Cardiac muscle cell (in vitro differentiated cells and primary cell): ENCODE results near the gene CHRND. TPM values are rescaled to one million over a fixed set of nuclear protein-coding genes. Genes with fewer than 3 reads are reported as not detected.

ENCODE experiments used
- DNase-seq, 2 donors: peaks; one replicate each; pipeline versions ENCODE4 v3.0.0 to v3.0.0-alpha.2; 2010 to 2017; ENCODE audit warnings: low read depth in 1 of 2, low spot score in 1 of 2
- H3K27ac ChIP-seq: fragments of 200-600 bp; sonication (generic); 2 replicates; pipeline ENCODE4 v1.5.1; 2016
- H3K27me3 ChIP-seq: fragments of 200-600 bp; sonication (generic); 2 replicates; pipeline ENCODE4 v1.6.0; 2016; ENCODE audit warnings: control low read depth
- H3K36me3 ChIP-seq: fragments of 200-600 bp; sonication (generic); 2 replicates; pipeline ENCODE4 v1.5.1; 2016; ENCODE audit warnings: control low read depth
- H3K4me1 ChIP-seq: fragments of 200-600 bp; sonication (generic); 2 replicates; pipeline ENCODE4 v1.8.1; 2017; ENCODE audit warnings: low read depth, mild to moderate bottlenecking, mixed run types
- H3K4me3 ChIP-seq: fragments of 200-600 bp; sonication (generic); 2 replicates; pipeline ENCODE4 v1.5.1; 2016; ENCODE audit warnings: mild to moderate bottlenecking
- H3K9me3 ChIP-seq: fragments of 200-600 bp; sonication (generic); 2 replicates; pipeline ENCODE4 v1.5.1; 2017; ENCODE audit warnings: low read depth, mild to moderate bottlenecking, control low read depth
- polyA plus RNA-seq: library from polyadenylated mRNA; unstranded; fragments of >200 nt; fragmentation: Nextera tagmentation; extraction: Ambion mirVana; gene quantifications from 2 replicates; pipeline ENCODE4 v1.2.1, GENCODE V29; 2016
- total RNA-seq: library from RNA; depleted of rRNA; stranded (reverse); fragments of >200 nt; gene quantifications from 2 replicates; pipeline ENCODE4 v1.2.3, GENCODE V29; 2016
- TF ChIP-seq, protein P1 (sequence below): IDR thresholded peaks from 2 replicates; pipeline ENCODE4 v1.5.1; 2012; ENCODE audit warnings: low read depth, mild to moderate bottlenecking, low read length

CHRND gene
- total and polyA plus RNA-seq, 2 experiments from 2014 or later: 0.05 to 0.09 TPM

GRCh38 chr2:232522623-232523401, 3.1 kb upstream of the CHRND start:
- peaks cover 60% of the 10 kb centered on the region for H3K27me3 ChIP-seq
- H3K4me1 ChIP-seq: peaks cover 2% of the 10 kb centered on the region
- H3K9me3 ChIP-seq: no peaks in the 10 kb centered on the region
- H3K4me3 ChIP-seq: no peak overlapping the region
- TF ChIP-seq, protein P1, sequence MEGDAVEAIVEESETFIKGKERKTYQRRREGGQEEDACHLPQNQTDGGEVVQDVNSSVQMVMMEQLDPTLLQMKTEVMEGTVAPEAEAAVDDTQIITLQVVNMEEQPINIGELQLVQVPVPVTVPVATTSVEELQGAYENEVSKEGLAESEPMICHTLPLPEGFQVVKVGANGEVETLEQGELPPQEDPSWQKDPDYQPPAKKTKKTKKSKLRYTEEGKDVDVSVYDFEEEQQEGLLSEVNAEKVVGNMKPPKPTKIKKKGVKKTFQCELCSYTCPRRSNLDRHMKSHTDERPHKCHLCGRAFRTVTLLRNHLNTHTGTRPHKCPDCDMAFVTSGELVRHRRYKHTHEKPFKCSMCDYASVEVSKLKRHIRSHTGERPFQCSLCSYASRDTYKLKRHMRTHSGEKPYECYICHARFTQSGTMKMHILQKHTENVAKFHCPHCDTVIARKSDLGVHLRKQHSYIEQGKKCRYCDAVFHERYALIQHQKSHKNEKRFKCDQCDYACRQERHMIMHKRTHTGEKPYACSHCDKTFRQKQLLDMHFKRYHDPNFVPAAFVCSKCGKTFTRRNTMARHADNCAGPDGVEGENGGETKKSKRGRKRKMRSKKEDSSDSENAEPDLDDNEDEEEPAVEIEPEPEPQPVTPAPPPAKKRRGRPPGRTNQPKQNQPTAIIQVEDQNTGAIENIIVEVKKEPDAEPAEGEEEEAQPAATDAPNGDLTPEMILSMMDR: no peak
- no peaks in the 10 kb centered on the region for H3K36me3 ChIP-seq
- H3K27ac ChIP-seq: no peak overlapping the region
- DNase-seq: no peak

DNA sequence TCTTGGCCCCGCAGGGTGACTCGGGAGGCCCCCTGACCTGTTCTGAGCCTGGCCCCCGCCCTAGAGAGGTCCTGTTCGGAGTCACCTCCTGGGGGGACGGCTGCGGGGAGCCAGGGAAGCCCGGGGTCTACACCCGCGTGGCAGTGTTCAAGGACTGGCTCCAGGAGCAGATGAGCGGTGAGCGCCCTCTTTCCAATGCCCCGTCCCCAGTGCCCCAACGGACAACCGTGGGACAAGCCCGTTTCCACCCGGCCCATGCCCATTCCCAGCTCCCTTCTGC, 2.6 kb upstream of the CHRND start:
- Histone ChIP-seq H3K27me3 (peaks cover 56% of the 10 kb centered on the region), H3K27ac (no peak overlapping the region), H3K4me3 (peak overlapping the region; percentile 27), H3K36me3 (no peaks in the 10 kb centered on the region), H3K4me1 (peaks cover 2% of the 10 kb centered on the region), H3K9me3 (no peaks in the 10 kb centered on the region)
- DNase-seq: no peak
- TF ChIP-seq, protein P1: no peak

DNA sequence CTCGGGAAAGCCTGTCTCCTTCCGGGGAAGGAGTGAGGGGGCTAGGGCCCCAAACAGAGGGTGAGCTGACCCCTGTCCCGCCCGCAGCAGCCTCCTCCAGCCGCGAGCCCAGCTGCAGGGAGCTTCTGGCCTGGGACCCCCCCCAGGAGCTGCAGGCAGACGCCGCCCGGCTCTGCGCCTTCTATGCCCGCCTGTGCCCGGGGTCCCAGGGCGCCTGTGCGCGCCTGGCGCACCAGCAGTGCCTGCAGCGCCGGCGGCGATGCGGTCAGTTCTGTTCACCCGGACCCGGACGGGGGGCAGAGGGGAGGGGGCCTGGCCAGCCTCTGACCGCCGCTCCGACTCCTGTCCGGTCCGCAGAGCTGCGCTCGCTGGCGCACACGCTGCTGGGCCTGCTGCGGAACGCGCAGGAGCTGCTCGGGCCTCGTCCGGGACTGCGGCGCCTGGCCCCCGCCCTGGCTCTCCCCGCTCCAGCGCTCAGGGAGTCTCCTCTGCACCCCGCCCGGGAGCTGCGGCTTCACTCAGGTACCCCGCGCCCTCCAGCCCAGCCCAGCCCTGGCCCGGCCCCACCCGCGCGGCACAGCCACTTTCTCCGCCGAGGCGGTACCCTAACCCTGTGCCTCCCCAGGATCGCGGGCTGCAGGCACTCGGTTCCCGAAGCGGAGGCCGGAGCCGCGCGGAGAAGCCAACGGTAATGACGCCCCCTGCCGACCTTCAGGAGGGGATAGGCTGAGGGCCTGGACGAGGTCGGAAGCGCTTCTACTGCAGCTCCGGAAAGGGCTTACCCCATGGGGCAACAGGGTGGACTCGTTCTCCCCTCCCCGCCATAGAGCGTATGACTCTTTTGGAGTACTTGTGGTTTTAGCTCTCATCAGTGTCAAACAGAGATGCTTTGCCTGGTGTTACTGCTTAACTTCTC, 2.0 kb upstream of the CHRND start:
- no peak overlapping the region for H3K27ac ChIP-seq
- peaks cover 2% of the 10 kb centered on the region for H3K4me1 ChIP-seq
- no peaks in the 10 kb centered on the region for H3K36me3 ChIP-seq
- H3K4me3 ChIP-seq: peak overlapping the region; percentile 27
- H3K27me3 ChIP-seq: peaks cover 53% of the 10 kb centered on the region
- TF ChIP-seq, protein P1: peak; percentile 36
- DNase-seq: peak; percentile 44 to 85
- no peaks in the 10 kb centered on the region for H3K9me3 ChIP-seq

GRCh38 chr2:232524771-232525170, 1.2 kb upstream of the CHRND start:
- TF ChIP-seq, protein P1: no peak
- no peak overlapping the region for H3K4me3 ChIP-seq
- no peak overlapping the region for H3K27ac ChIP-seq
- peaks cover 44% of the 10 kb centered on the region for H3K27me3 ChIP-seq
- peaks cover 2% of the 10 kb centered on the region for H3K4me1 ChIP-seq
- no peak for DNase-seq
- no peaks in the 10 kb centered on the region for H3K36me3 ChIP-seq
- no peaks in the 10 kb centered on the region for H3K9me3 ChIP-seq

DNA sequence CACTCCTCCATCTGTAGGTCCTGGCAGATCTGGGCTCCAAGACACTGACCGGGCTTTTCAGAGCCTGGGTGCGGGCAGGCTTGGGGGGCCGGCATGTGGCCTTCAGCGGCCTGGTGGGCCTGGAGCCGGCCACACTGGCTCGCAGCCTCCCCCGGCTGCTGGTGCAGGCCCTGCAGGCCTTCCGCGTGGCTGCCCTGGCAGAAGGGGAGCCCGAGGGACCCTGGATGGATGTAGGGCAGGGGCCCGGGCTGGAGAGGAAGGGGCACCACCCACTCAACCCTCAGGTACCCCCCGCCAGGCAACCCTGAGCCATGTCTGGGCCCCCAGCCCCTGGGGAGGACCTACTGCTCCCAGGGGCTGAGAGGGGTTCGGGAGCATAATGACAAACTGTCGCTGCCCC, 761 bp upstream of the CHRND start:
- Histone ChIP-seq H3K27me3 (peaks cover 40% of the 10 kb centered on the region), H3K27ac (no peak overlapping the region), H3K4me1 (peaks cover 2% of the 10 kb centered on the region), H3K9me3 (no peaks in the 10 kb centered on the region), H3K4me3 (no peak overlapping the region), H3K36me3 (no peaks in the 10 kb centered on the region)
- DNase-seq: no peak
- TF ChIP-seq, protein P1: no peak
